SK-N-SH treated with all-trans-retinoic acid at 6 μM for 48 hours (cell line): Measurements from ENCODE around the gene RAPSN.

Source experiments
- ARNTL ChIP-seq: fragments of 450-650 bp; formaldehyde crosslinking; IDR thresholded peaks from 2 replicates; pipeline ENCODE4 v1.5.0; 2020; ENCODE audit warnings: low read depth, mild to moderate bottlenecking, moderate library complexity, borderline replicate concordance
- ESRRG ChIP-seq: fragments of 250-450 bp; sonication (Bioruptor Pico); IDR thresholded peaks from 2 replicates; pipeline ENCODE4 v1.6.1; 2021; ENCODE audit warnings: mild to moderate bottlenecking
- GLIS3 ChIP-seq: fragments of 250-450 bp; sonication (Bioruptor Pico); IDR thresholded peaks from 2 replicates; pipeline ENCODE4 v1.5.0; 2020; ENCODE audit warnings: mild to moderate bottlenecking, moderate library complexity
- SNAI2 ChIP-seq: fragments of 250-450 bp; sonication (Bioruptor Pico); IDR thresholded peaks from 2 replicates; pipeline ENCODE4 v1.5.0; 2020; ENCODE audit warnings: mild to moderate bottlenecking, moderate library complexity
- TF ChIP-seq, protein P1 (sequence below): fragments of 250-450 bp; sonication (Bioruptor Pico); IDR thresholded peaks from 2 replicates; pipeline ENCODE4 v1.5.1; 2021; ENCODE audit warnings: mild to moderate bottlenecking, moderate library complexity
- TF ChIP-seq, protein P2 (sequence below): fragments of 250-450 bp; sonication (Bioruptor Pico); IDR thresholded peaks from 2 replicates; pipeline ENCODE4 v1.5.1; 2020; ENCODE audit warnings: low read depth, mild to moderate bottlenecking, moderate library complexity

DNA sequence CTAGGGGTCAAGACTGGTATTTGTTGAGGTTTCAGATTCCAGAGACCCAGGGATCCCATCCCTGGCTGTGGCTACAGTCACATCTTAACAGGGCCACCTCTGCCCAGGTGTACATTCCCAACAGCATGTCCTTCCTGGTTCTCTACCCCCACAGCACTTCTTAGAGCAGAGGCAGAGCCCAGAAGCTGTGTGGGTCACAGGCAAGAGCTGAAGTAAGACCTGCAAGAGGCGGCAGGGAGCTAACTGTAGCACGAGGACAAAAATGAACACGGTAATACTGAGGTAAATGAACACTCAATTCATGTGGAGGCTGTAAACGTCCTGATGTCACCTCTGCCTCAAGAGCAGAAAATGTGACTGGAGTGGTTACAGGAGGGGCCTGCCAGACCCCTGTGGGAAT, 21.7 kb upstream of the RAPSN start:
- TF ChIP-seq, protein P1, sequence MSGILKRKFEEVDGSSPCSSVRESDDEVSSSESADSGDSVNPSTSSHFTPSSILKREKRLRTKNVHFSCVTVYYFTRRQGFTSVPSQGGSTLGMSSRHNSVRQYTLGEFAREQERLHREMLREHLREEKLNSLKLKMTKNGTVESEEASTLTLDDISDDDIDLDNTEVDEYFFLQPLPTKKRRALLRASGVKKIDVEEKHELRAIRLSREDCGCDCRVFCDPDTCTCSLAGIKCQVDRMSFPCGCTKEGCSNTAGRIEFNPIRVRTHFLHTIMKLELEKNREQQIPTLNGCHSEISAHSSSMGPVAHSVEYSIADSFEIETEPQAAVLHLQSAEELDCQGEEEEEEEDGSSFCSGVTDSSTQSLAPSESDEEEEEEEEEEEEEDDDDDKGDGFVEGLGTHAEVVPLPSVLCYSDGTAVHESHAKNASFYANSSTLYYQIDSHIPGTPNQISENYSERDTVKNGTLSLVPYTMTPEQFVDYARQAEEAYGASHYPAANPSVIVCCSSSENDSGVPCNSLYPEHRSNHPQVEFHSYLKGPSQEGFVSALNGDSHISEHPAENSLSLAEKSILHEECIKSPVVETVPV (CRISPR knock-in tag) = no peak
- TF ChIP-seq ARNTL (CRISPR knock-in tag) = no peak
- TF ChIP-seq ESRRG (CRISPR knock-in tag) = no peak
- TF ChIP-seq, protein P2, sequence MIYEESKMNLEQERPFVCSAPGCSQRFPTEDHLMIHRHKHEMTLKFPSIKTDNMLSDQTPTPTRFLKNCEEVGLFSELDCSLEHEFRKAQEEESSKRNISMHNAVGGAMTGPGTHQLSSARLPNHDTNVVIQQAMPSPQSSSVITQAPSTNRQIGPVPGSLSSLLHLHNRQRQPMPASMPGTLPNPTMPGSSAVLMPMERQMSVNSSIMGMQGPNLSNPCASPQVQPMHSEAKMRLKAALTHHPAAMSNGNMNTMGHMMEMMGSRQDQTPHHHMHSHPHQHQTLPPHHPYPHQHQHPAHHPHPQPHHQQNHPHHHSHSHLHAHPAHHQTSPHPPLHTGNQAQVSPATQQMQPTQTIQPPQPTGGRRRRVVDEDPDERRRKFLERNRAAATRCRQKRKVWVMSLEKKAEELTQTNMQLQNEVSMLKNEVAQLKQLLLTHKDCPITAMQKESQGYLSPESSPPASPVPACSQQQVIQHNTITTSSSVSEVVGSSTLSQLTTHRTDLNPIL (CRISPR knock-in tag) = no peak
- TF ChIP-seq GLIS3 (CRISPR knock-in tag) = no peak
- TF ChIP-seq SNAI2 = no peak
